OCI-LY1 (cell line): ENCODE measurements around the gene MEGF6.

Experiments
- EZH2 ChIP-seq: fragments of 200-600 bp; sonication (generic), shearing (Covaris generic); IDR thresholded peaks from 2 replicates; pipeline ENCODE4 v1.8.0; 2017; ENCODE audit warnings: borderline replicate concordance, mixed run types, mild to moderate bottlenecking, antibody characterized with exemption, low read length, moderate library complexity, mixed read lengths
- TF ChIP-seq, protein P1 (sequence below): fragments of 200-600 bp; sonication (generic), shearing (Covaris generic); IDR thresholded peaks from 2 replicates; pipeline ENCODE4 v1.5.1; 2017; ENCODE audit warnings: mild to moderate bottlenecking, antibody characterized with exemption, low read length, moderate library complexity, mixed read lengths

DNA sequence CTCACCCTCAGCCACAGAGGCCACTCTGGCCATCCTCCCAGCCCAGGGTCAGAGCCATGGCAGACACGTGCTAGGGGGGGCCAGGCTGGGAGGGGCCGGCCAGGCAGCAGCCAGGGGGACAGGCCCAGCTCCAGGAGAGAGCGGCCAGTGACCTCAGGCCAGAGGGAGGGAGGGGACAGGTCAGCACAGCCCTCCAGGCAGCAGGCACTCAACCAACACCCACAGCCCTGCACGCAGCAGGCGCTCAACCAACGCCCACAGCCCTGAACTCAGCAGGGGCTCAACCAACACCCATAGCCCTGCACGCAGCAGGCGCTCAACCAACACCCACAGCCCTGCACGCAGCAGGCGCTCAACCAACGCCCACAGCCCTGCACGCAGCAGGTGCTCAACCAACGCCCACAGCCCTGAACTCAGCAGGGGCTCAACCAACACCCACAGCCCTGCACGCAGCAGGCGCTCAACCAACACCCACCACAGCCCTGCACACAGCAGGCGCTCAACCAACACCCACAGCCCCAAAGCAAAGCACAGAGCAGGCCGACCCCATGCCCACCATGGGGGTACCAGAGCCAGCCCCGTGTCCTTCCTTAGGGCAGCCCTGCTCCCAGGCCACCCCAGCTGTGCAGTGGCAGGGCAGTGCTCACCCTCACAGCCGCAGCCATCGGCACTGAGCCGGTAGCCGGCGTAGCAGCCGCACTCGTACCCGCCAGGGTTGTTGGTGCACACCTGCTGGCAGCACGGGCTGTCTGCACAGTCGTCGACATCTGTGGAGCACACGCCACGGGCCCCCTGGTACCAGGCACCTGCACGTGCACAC lies 101.0 kb downstream of the MEGF6 start:
- TF ChIP-seq, protein P1, sequence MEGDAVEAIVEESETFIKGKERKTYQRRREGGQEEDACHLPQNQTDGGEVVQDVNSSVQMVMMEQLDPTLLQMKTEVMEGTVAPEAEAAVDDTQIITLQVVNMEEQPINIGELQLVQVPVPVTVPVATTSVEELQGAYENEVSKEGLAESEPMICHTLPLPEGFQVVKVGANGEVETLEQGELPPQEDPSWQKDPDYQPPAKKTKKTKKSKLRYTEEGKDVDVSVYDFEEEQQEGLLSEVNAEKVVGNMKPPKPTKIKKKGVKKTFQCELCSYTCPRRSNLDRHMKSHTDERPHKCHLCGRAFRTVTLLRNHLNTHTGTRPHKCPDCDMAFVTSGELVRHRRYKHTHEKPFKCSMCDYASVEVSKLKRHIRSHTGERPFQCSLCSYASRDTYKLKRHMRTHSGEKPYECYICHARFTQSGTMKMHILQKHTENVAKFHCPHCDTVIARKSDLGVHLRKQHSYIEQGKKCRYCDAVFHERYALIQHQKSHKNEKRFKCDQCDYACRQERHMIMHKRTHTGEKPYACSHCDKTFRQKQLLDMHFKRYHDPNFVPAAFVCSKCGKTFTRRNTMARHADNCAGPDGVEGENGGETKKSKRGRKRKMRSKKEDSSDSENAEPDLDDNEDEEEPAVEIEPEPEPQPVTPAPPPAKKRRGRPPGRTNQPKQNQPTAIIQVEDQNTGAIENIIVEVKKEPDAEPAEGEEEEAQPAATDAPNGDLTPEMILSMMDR: no peak
- TF ChIP-seq EZH2: no peak
